ENCODE measurements around the gene TSPAN1. TPM values are rescaled to one million over a fixed set of nuclear protein-coding genes. Genes with fewer than 3 reads are reported as not detected.

The TSPAN1 gene
- total and polyA plus RNA-seq, 8 donors, result 2.1 to 12.4 (median 6.4) TPM

GRCh38 chr1:46158312-46159281, 16.3 kb upstream of the TSPAN1 start:
- Histone ChIP-seq H3K36me3 (no peaks in the 10 kb centered on the region), H3K4me1 (no peaks in the 10 kb centered on the region), H3K27me3 (no peaks in the 10 kb centered on the region), H3K4me3 (no peak overlapping the region), H3K9me3 (no peaks in the 10 kb centered on the region), H3K27ac (no peak overlapping the region)
- FAIRE-seq (no peak), DNase-seq (no peak), ATAC-seq (no peak)
- TF ChIP-seq CTCF (IDR thresholded peaks at IDR 0.05), result no peak
- intact Hi-C loops (cut with DNase I), result no loop called here
- 82 to 92% methylated on average over 13 of the region's 13 CpGs for WGBS, 2 donors

- FAIRE-seq, result no peak
- Histone ChIP-seq H3K27ac (no peak overlapping the region), H3K4me1 (no peaks in the 10 kb centered on the region), H3K4me3 (no peak overlapping the region), H3K9me3 (no peaks in the 10 kb centered on the region), H3K36me3 (no peaks in the 10 kb centered on the region), H3K27me3 (no peaks in the 10 kb centered on the region)
- TF ChIP-seq CTCF (IDR thresholded peaks at IDR 0.05), result no peak
- WGBS, 2 donors, result 62 to 70% methylated on average over 3 of the region's 3 CpGs
- DNase-seq, result no peak
- no peak for ATAC-seq
- intact Hi-C loops (cut with DNase I), result no loop called here
These were observed 15.4 kb upstream of the TSPAN1 start for GRCh38 chr1:46159516-46159915.

GRCh38 chr1:46160212-46160611, 14.7 kb upstream of the TSPAN1 start:
- Histone ChIP-seq H3K4me3 (no peak overlapping the region), H3K27me3 (no peaks in the 10 kb centered on the region), H3K36me3 (no peaks in the 10 kb centered on the region), H3K4me1 (no peaks in the 10 kb centered on the region), H3K27ac (no peak overlapping the region), H3K9me3 (no peaks in the 10 kb centered on the region)
- no peak for TF ChIP-seq CTCF (IDR thresholded peaks at IDR 0.05)
- ATAC-seq, result no peak
- intact Hi-C loops (cut with DNase I), result no loop called here
- FAIRE-seq, result no peak
- no peak for DNase-seq
- WGBS, 2 donors, result 79 to 80% methylated on average over 1 of the region's 1 CpG

GRCh38 chr1:46166521-46167462, 8.1 kb upstream of the TSPAN1 start:
- 12 to 18% methylated on average over 47 of the region's 47 CpGs for WGBS, 2 donors
- Histone ChIP-seq H3K9me3 (no peaks in the 10 kb centered on the region), H3K27me3 (no peaks in the 10 kb centered on the region), H3K36me3 (no peaks in the 10 kb centered on the region), H3K4me1 (peaks cover 0 to 7% (median under 1%) of the 10 kb centered on the region in 3 donors), H3K4me3 (peak overlapping the region in 2 of 4 donors; percentile 19 to 45), H3K27ac (peak overlapping the region in 2 of 4 donors; percentile 7 to 22)
- intact Hi-C loops (cut with DNase I), result no loop called here
- DNase-seq (no peak), FAIRE-seq (no peak), ATAC-seq (peak in 3 of 4 donors; percentile 35 to 51 (median 38))
- TF ChIP-seq CTCF (IDR thresholded peaks at IDR 0.05), result no peak
